ENCODE measurements around the gene MYMK.
"Not testable (repeated sequence)": the region's sequence is repeated elsewhere in the genome, so short reads cannot be mapped to it uniquely, and the experiment has no call there.

Gene MYMK, protein sequence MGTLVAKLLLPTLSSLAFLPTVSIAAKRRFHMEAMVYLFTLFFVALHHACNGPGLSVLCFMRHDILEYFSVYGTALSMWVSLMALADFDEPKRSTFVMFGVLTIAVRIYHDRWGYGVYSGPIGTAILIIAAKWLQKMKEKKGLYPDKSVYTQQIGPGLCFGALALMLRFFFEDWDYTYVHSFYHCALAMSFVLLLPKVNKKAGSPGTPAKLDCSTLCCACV

DNA sequence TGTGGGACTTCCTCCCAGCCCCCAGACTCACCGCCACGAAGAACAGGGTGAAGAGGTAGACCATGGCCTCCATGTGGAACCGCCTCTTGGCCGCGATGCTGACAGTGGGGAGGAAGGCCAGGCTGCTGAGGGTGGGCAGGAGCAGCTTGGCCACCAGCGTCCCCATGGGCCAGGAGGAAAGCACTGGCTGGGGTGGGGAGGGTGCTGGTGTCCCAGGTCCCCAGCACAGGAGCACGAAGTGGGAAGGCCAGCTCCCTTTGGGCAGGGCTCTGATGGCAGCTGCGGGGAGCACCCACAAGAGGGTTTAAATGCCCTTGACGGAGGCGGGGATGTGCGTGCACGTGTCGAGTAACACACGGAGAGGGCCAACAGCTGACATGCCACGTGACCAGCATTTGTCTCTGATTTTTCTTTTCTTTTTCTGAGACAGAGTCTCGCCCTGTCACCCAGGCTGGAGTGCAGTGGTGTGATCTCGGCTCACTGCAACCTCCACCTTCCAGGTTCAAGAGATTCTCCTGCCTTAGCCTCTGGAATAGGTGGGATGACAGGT is at the start of gene MYMK:
MYMK (minus strand) TSS at position 281 of the 550 bp plus-strand sequence; CDS start at position 166, 115 bp downstream.
- no peak for DNase-seq (ENCODE audit: low read depth in 4 of 4, low spot score in 1 of 4)

DNA sequence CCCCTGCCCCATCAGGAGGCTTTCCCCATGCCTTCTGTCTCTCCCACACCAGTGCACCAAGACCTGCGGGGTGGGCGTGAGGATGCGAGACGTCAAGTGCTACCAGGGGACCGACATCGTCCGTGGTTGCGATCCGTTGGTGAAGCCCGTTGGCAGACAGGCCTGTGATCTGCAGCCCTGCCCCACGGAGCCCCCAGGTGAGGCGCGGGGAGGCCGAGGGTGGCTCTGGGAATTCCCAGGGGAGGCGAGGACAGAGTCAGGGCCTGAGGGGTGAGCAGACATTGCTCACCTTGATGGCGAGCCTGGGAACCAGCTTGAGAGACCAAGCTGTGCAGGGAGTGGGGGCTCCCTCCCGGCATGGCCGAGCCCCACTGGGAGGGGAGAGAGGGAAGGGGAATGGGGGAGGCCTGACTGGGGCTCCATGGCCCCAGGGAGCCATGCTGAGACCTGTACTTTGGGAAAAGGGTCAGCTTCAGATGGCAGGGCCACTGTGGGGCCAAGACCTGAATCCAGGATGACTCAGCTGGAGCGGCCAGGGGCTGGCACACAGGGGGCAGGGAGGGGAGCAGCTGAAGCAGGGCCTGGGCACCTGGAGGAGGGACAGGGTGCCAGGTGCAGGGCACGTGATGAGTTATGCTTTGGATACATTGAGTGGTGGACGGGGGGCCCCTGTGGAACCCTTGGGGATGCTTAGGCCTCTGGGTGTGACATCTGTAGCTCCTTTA is 49.2 kb upstream of the MYMK start:
- no peak for DNase-seq (ENCODE audit: low read depth in 4 of 4, low spot score in 1 of 4)

DNA sequence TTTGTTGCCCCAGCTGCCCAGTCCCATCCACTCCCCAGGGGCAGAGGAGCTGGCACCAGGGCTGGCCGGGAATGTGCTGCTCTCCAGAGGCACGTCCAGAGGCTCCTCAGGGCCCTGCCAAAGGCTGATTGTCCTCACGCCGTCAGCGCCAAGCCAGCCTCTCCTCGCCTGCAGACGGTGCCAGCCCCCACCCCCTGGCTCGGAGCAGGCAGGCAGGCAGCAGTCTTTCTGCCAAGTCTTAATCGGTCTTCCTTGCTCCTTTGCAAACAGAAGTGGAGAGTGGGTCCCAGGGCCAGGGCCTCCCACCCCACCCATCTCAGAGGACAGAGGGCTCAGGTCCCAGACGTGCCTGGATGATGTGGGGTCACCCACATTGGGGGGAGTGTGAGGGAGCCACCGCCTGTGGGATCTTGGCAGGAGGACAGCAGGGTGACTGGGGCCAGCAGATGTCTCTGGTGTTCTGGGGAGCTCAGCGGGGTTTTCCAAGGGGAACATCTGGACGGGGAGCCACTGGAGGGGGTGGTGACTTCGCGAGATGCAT is 48.1 kb upstream of the MYMK start:
- no peak for DNase-seq (ENCODE audit: low read depth in 4 of 4, low spot score in 1 of 4)

DNA sequence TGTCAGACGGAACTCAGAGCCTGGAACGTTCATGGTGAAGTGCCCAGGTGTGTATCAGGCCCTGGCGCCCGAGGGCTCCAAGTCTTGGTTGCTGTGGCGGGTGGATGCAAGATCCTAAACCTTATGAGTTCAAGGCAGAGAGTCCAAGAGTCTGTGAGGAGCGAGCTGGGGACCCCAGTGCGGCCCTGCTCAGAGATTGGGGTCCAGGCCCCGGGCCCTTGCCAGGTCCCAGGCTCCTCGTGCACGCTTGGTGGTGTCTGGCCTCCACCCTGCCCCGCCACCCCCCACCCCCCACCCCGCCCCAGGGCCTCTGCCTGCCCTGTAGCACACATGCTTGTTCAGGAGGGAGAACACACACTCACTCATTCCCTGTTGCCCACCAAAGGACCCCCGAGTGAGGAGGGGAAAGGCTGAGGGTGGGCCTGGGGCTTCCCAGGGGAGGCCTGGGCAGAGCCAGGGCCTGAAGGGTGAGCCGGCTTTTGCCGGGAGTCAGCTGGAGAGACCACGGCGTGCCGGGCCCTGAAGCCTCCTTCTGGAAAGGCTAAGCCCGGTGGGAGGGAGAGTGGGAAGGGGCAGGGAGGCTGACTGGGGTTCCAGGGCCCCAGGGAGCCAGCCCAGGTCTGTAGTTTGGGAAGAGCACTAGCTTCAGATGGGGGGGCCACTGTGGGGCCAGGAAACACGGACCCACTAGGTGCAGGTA is 47.3 kb upstream of the MYMK start:
- DNase-seq (ENCODE audit: low read depth in 4 of 4, low spot score in 1 of 4): no peak

DNA sequence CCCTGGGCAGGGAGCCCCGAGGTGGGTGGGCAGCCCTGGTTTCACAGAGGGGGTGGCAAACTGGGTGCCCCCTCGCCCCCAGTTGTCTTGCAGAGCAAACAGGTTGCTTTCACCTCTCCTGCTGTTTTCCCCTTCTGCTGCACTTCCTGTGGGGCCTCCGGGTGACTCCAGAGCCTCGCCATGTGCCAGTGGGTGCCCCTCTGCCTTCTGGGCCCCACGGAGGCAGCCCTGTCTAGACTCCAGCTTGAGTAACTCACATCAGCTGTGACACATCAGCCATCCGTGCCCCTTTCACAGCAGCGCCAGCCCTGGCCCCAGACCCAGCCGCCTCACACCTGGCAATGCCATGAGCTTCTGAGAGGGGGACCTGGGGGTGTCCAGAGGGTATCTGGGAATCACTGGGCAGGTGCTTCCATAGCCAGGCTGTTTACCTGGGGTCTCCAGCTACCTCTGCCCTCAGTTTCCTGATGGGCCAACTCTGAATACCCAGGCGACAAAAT is 46.7 kb upstream of the MYMK start:
- no peak for DNase-seq (ENCODE audit: low read depth in 4 of 4, low spot score in 1 of 4)

DNA sequence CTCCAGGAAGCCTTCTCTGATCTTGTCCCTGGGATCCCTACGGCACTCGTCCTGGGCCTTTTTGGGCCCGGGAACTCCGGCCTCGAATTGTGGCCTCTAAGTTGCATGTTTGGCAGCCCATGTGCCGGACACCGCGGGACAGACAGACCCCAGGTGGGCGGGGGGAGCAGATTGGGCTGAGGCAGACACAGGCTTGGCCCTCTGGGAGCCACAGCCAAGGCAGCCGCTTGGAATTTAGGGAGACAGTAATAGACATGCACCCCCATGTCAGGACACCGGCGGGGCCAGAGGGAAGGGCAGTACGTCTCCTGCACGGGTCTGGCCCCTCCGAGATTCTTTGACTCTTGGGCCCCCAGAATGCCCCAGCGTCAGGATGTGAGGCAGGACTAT is 45.9 kb upstream of the MYMK start:
- DNase-seq (ENCODE audit: low read depth in 4 of 4, low spot score in 1 of 4): no peak

DNA sequence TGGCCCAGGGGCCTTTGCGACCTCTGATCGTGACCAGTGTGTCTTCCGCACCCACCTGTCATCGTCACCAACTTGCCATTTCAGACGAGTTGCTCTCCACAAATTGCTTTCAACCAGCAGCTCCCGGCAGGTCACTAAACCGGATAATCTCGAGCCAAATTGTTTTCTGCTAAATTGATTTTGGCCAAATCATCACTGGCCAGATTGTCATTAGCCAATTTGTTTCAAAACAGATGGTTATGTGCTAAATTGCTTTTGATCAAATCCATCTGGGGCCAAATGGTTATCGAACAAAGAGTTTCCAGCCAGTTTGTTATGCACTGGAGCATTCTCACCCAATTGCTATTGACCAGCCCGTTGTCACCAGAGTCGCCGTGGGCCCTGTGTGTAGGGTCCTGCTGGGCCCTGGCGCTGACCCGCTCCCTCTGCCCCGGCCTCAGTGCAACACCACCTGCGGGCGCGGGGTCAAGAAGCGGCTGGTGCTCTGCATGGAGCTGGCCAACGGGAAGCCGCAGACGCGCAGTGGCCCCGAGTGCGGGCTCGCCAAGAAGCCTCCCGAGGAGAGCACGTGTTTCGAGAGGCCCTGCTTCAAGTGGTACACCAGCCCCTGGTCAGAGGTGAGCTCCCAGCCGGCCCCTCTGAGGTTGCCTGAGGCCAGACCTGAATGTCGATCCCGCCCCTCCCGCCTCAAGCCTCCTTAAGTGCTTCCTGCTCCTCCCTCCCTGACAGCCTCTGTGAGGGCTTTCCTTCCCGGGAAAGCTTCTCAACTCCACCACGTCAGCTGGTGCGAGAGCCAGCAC is 45.3 kb upstream of the MYMK start:
- no peak for DNase-seq (ENCODE audit: low read depth in 4 of 4, low spot score in 1 of 4)

DNA sequence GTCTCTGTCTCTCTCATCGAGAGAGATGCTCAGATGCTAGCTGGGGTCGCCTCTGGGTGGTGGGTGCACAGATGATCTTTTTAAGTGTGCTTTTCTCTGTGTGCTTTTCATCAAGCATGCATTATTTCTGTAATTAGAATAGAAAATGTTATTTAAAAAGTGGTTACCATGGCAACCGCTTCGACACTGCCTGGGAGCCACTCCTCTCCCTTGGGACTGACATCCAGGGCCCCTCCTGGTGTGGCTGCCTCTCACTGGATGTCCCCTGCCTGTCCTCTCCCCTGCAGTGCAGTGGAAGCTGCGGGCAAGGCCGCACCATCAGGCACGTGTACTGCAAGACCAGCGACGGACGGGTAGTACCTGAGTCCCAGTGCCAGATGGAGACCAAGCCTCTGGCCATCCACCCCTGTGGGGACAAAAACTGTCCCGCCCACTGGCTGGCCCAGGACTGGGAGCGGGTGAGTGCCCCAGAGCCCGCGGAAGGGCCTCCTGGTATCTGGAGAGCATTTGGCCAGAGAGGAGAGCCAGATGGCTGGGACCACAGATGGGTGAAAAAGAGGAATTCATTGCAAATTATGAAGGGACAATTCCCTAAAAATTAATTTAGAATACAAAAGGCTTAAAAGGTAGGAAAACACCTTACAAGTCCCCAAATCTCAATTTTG is 44.5 kb upstream of the MYMK start:
- DNase-seq (ENCODE audit: low read depth in 4 of 4, low spot score in 1 of 4): no peak

DNA sequence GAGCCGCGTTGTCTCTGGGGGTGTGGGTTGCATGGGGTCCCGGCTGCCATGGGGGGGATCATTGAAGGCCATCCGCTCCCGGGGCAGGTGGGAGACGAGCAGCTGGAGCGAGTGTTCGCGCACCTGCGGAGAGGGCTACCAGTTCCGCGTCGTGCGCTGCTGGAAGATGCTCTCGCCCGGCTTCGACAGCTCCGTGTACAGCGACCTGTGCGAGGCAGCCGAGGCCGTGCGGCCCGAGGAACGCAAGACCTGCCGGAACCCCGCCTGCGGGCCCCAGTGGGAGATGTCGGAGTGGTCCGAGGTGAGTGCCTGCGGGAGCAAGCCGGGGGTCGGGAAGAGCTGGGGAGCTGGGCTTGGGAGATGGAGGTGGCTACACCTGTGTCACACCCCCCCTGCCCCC is 43.4 kb upstream of the MYMK start:
- DNase-seq (ENCODE audit: low read depth in 4 of 4, low spot score in 1 of 4): no peak

DNA sequence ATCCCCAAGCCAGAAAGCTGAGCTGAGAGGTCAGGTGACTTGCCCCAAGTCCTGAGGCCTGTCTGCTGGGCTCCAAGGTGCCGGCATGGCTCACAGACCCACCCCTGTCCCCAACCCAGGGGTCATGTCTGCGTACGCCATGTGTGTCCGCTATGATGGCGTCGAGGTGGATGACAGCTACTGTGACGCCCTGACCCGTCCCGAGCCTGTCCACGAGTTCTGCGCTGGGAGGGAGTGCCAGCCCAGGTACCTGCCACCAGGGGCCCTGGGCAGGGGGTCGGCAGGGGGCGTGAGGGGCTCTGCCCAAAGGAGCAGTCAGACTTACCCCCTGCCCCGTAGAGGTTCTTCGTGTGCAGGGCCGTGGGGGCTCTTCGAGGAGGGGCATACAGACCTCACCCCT is 42.1 kb upstream of the MYMK start:
- DNase-seq (ENCODE audit: low read depth in 4 of 4, low spot score in 1 of 4): no peak

DNA sequence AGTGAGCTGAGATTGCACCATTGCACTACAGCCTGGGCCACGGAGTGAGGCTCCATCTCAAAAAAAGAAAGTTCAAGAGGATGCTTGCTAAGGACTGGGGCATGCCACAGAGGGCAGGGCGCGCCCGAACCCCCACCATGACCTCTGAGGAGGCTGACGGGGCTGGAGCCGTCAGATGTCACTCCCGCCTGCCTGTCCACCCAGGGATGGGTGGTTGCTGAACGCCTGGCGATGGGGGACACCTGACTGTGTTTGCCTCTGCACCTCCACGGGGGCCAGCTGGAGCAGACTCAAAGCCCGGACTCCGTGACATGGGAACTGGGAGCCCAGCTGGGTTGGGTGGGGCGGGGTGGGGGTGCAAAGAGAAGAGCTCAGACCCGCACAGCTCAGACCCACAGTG is 41.6 kb upstream of the MYMK start:
- DNase-seq (ENCODE audit: low read depth in 4 of 4, low spot score in 1 of 4): no peak

DNA sequence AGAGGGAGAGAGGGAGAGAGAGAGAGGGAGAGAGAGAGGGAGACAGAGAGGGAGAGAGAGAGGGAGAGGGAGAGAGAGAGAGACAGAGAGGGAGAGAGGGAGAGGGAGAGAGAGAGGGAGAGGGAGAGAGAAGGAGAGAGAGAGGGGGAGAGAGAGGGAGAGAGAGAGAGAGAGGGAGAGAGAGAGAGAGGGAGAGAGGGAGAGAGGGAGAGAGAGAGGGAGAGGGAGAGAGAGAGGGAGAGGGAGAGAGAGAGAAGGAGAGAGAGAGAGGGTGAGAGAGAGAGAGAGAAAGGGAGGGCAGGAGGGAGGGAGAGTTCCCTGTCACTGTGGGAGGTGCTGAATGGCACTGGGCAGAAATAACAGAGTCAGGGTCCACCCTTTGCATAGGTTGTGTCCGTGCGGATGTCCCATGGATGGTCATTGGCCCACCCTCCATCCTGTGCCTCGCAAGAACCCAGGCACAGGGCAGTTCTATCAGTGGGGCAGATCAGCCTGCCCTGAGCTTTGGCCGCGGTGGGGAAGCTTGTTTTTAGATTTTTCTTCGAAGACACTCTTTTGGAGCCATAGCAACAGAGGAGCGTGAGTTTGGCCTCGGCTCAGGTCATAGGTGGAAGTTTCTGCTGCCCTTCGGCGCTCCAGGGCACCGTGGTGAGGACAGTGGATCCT is 39.8 kb upstream of the MYMK start:
- DNase-seq (ENCODE audit: low read depth in 4 of 4, low spot score in 1 of 4): no peak

DNA sequence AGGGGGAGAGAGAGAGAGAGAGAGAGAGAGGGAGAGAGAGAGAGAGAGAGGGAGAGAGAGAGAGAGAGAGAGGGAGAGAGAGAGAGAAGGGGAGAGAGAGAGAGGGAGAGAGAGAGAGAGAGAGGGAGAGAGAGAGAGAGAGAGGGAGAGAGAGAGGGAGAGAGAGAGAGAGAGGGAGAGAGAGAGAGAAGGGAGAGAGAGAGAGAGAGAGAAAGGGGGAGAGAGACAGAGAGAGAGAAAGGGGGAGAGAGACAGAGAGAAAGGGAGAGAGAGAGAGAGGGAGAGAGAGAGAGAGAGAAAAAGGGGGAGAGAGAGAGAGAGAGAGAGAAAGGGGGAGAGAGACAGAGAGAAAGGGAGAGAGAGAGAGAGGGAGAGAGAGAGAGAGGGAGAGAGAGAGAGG is 39.1 kb upstream of the MYMK start:
- not testable (repeated sequence) for DNase-seq (ENCODE audit: low read depth in 4 of 4, low spot score in 1 of 4)

DNA sequence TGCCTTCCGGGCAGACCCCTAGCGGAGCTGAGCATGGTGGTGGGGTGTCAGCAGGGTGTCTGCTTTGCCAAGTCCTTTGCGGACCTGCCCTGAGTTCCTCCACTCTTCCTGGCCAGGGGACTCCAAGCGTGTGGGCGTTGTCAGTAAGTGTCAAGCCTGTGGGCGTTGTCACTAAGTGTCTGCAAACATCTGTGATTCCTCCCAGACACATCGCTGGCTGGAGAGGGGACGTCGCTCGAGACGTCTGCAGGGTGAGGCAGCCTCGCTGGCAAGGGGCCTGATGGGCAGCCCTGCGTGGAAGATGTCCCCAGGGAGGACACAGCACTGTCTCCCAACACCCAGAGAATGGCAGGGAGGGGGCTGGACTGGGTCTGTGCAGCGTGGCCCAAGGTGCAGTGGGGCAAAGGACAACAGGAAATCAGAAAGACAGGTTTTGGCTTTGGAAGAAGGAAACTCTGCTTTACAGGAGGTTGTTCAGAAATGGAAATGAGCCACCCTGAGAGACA is 38.6 kb upstream of the MYMK start:
- DNase-seq (ENCODE audit: low read depth in 4 of 4, low spot score in 1 of 4): no peak

DNA sequence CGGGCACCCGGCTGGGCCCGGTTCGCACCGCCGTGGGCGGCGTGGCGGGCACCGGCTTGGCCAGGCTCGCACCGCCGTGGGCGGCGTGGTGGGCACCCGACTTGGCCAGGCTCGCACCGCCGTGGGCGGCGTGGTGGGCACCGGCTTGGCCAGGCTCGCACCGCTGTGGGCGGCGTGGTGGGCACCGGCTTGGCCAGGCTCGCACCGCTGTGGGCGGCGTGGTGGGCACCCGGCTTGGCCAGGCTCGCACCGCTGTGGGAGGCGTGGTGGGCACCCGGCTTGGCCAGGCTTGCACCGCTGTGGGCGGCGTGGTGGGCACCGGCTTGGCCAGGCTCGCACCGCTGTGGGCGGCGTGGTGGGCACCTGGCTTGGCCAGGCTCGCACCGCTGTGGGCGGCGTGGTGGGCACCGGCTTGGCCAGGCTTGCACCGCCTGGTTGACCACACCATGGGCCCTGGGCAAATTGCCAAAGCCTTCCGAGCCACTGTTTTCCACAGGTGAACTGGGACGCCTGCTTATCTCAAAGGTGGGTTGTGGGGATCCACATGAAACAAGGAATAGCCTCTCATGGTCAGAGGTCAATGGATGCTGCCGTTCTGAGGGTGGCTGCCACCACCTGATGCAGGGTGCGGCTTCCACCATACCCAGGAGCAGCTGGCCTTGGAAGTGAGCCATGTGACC is 38.0 kb upstream of the MYMK start:
- no peak for DNase-seq (ENCODE audit: low read depth in 4 of 4, low spot score in 1 of 4)

DNA sequence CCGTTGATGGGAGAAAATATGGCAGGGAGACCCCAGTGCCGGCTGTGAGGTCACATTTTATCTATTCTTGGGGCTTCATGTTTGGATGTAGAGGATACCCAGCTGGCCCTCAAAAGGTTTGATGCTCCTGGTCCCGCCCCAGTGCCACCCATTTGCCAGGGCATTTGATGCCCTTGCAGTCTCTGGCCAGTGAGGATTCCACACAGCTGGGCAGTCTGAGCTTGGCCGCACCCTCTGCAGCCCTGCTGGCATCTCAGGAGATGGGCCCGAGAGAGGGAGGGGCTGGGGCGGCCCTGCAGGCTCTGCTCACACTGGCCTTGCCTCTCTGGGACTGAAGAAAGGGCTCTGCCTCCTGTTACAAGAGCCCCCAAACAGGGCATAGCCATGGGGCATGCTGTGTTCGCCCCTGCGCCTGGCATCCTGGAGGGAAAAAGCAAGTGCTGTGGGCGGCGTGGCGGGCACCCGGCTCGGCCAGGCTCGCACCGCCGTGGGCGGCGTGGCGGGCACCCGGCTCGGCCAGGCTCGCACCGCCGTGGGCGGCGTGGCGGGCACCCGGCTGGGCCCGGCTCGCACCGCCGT is 37.3 kb upstream of the MYMK start:
- DNase-seq (ENCODE audit: low read depth in 4 of 4, low spot score in 1 of 4): no peak

DNA sequence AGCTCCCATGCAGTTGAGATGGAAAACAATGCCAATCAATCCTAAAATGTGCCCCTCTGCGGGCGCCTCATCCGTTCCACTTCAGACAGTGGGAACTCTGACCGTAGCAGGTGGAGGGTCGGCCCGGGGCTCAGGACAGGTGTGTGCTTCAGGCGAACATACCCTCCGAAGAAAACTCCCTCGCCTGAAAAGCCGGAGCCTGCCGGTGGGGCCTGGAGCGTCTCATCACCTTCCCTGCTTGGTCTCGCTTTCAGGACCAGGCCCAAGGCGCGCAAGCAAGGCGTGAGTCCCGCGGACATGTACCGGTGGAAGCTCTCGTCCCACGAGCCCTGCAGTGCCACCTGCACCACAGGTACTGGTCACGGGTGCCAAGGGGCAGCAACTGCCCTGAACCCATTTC is 36.2 kb upstream of the MYMK start:
- DNase-seq (ENCODE audit: low read depth in 4 of 4, low spot score in 1 of 4): no peak

DNA sequence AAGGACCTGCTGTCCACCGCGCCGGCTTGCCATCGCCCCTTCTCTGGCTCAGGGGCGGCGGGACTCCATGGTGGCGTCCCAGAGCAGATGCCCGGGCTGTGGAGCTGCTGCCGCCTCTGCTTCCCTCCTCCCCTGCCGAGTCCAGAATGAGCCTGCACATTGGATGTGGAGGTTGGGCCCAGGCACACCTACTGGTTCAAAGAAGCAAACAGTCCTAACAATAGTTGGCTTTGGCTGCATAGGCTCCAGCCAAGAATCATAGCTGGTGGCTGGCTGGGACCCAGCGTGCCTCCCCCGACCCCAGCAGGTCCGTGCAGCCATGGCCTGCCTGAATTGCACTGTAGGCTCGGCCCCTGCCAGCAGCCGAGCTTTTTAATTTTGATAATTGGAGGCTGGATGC is 35.6 kb upstream of the MYMK start:
- DNase-seq (ENCODE audit: low read depth in 4 of 4, low spot score in 1 of 4): no peak

Measured in stimulated activated CD4-positive, alpha-beta T cell treated with anti-CD3 and anti-CD28 coated beads, Interleukin-1b, Interleukin-23, amount 100 ng/mL, for 24 hours (primary cell).